ENCODE data around the gene EPB41L2.

- TF ChIP-seq, protein P1, sequence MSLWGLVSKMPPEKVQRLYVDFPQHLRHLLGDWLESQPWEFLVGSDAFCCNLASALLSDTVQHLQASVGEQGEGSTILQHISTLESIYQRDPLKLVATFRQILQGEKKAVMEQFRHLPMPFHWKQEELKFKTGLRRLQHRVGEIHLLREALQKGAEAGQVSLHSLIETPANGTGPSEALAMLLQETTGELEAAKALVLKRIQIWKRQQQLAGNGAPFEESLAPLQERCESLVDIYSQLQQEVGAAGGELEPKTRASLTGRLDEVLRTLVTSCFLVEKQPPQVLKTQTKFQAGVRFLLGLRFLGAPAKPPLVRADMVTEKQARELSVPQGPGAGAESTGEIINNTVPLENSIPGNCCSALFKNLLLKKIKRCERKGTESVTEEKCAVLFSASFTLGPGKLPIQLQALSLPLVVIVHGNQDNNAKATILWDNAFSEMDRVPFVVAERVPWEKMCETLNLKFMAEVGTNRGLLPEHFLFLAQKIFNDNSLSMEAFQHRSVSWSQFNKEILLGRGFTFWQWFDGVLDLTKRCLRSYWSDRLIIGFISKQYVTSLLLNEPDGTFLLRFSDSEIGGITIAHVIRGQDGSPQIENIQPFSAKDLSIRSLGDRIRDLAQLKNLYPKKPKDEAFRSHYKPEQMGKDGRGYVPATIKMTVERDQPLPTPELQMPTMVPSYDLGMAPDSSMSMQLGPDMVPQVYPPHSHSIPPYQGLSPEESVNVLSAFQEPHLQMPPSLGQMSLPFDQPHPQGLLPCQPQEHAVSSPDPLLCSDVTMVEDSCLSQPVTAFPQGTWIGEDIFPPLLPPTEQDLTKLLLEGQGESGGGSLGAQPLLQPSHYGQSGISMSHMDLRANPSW (CRISPR knock-in tag; conservative IDR thresholded peaks at IDR 0.05; ENCODE audit: low read depth): no peak
- TF ChIP-seq, protein P2, sequence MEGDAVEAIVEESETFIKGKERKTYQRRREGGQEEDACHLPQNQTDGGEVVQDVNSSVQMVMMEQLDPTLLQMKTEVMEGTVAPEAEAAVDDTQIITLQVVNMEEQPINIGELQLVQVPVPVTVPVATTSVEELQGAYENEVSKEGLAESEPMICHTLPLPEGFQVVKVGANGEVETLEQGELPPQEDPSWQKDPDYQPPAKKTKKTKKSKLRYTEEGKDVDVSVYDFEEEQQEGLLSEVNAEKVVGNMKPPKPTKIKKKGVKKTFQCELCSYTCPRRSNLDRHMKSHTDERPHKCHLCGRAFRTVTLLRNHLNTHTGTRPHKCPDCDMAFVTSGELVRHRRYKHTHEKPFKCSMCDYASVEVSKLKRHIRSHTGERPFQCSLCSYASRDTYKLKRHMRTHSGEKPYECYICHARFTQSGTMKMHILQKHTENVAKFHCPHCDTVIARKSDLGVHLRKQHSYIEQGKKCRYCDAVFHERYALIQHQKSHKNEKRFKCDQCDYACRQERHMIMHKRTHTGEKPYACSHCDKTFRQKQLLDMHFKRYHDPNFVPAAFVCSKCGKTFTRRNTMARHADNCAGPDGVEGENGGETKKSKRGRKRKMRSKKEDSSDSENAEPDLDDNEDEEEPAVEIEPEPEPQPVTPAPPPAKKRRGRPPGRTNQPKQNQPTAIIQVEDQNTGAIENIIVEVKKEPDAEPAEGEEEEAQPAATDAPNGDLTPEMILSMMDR (IDR thresholded peaks at IDR 0.05): no peak
- TF ChIP-seq, protein P3, sequence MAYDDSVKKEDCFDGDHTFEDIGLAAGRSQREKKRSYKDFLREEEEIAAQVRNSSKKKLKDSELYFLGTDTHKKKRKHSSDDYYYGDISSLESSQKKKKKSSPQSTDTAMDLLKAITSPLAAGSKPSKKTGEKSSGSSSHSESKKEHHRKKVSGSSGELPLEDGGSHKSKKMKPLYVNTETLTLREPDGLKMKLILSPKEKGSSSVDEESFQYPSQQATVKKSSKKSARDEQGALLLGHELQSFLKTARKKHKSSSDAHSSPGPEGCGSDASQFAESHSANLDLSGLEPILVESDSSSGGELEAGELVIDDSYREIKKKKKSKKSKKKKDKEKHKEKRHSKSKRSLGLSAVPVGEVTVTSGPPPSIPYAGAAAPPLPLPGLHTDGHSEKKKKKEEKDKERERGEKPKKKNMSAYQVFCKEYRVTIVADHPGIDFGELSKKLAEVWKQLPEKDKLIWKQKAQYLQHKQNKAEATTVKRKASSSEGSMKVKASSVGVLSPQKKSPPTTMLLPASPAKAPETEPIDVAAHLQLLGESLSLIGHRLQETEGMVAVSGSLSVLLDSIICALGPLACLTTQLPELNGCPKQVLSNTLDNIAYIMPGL (CRISPR knock-in tag; IDR thresholded peaks at IDR 0.05): no peak
- TF ChIP-seq, protein P4, sequence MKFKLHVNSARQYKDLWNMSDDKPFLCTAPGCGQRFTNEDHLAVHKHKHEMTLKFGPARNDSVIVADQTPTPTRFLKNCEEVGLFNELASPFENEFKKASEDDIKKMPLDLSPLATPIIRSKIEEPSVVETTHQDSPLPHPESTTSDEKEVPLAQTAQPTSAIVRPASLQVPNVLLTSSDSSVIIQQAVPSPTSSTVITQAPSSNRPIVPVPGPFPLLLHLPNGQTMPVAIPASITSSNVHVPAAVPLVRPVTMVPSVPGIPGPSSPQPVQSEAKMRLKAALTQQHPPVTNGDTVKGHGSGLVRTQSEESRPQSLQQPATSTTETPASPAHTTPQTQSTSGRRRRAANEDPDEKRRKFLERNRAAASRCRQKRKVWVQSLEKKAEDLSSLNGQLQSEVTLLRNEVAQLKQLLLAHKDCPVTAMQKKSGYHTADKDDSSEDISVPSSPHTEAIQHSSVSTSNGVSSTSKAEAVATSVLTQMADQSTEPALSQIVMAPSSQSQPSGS (CRISPR knock-in tag; IDR thresholded peaks at IDR 0.05; ENCODE audit: borderline replicate concordance, low read depth): no peak
- TF ChIP-seq, protein P5, sequence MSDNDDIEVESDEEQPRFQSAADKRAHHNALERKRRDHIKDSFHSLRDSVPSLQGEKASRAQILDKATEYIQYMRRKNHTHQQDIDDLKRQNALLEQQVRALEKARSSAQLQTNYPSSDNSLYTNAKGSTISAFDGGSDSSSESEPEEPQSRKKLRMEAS (CRISPR knock-in tag; IDR thresholded peaks at IDR 0.05): no peak
- TF ChIP-seq ELF4 (CRISPR knock-in tag; IDR thresholded peaks at IDR 0.05; ENCODE audit: low read depth) (no peak), TEAD4 (CRISPR knock-in tag; IDR thresholded peaks at IDR 0.05) (no peak), ETV6 (CRISPR knock-in tag; IDR thresholded peaks at IDR 0.05) (no peak), FOXP1 (CRISPR knock-in tag; IDR thresholded peaks at IDR 0.05; ENCODE audit: borderline replicate concordance) (no peak), JUN (CRISPR knock-in tag; IDR thresholded peaks at IDR 0.05) (no peak), NR2C2 (CRISPR knock-in tag; IDR thresholded peaks at IDR 0.05) (no peak), NFYB (CRISPR knock-in tag; conservative IDR thresholded peaks at IDR 0.05; ENCODE audit: low read depth) (no peak), SMAD4 (CRISPR knock-in tag; IDR thresholded peaks at IDR 0.05) (no peak)
Measured at GRCh38 chr6:130811932-130812331, 251.1 kb downstream of the EPB41L2 start.
